ENCODE measurements around the gene B4GALT5.
"Not testable (repeated sequence)": the region's sequence is repeated elsewhere in the genome, so short reads cannot be mapped to it uniquely, and the experiment has no call there.

B4GALT5 gene

DNA sequence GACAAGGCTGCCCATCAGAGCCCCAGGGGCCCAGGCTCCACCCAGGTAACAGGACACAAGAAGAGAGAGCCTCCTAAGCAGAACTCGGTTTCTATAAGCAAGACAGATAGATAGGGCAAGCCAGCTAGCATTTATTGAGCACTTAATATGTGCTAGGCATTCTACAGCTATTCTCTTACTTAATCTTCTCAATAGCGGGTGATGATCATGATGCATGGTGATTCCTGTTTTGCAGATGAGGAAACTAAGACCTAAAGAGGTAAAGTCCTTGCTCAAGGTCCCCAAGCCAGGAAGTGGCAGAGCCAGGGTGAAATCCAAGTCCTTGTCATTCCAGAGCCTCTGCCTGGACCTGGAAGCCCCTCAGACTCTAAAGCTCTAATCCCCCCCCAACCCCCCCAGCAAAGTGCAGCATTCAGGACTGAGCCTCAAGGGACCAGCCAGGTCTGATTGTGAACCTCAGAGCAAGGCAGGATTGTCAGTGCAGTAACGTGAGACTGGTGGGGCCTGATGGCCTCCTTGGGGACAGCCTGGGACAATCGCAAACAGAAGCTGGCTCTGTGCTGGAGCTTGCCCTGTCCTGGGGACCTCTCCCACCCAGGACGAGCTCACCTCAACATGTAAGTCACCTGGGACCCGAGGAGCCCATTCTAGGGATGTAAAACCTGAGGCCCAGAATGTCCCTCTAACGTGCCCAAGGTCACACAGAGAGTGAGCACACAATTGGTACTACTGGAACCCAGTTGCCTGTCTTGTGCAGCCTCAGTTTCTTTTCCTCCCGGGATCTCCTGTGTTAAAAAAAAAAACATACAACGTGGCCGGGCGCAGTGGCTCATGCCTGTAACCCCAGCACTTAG, 97.3 kb downstream of the B4GALT5 start:
- Histone ChIP-seq H3K4me3 (ENCODE audit: low read length, poor library complexity, severe bottlenecking) (no peak overlapping the region), H4K20me1 (ENCODE audit: insufficient read depth, low read length, poor library complexity, severe bottlenecking) (no peaks in the 10 kb centered on the region), H3K36me3 (ENCODE audit: insufficient read depth, low read length) (no peaks in the 10 kb centered on the region), H2AFZ (ENCODE audit: low read length) (no peak overlapping the region), H3K4me2 (ENCODE audit: low read depth, low read length, poor library complexity, severe bottlenecking) (no peak overlapping the region), H3K4me1 (ENCODE audit: insufficient read depth, low read length, poor library complexity, severe bottlenecking) (no peaks in the 10 kb centered on the region), H3K9me3 (ENCODE audit: insufficient read depth, low read depth, low read length) (no peaks in the 10 kb centered on the region), H3K27me3 (ENCODE audit: insufficient read depth, low read length, poor library complexity, severe bottlenecking) (no peaks in the 10 kb centered on the region), H3K9me2 (replicated peaks; ENCODE audit: low read depth, low read length) (no peaks in the 10 kb centered on the region), H3K9ac (ENCODE audit: low read depth, low read length, poor library complexity, severe bottlenecking) (no peak overlapping the region), H3F3A (ENCODE audit: low read depth) (no peaks in the 10 kb centered on the region), H3K79me2 (ENCODE audit: insufficient read depth, low read length) (no peaks in the 10 kb centered on the region)
- TF ChIP-seq, protein P1, sequence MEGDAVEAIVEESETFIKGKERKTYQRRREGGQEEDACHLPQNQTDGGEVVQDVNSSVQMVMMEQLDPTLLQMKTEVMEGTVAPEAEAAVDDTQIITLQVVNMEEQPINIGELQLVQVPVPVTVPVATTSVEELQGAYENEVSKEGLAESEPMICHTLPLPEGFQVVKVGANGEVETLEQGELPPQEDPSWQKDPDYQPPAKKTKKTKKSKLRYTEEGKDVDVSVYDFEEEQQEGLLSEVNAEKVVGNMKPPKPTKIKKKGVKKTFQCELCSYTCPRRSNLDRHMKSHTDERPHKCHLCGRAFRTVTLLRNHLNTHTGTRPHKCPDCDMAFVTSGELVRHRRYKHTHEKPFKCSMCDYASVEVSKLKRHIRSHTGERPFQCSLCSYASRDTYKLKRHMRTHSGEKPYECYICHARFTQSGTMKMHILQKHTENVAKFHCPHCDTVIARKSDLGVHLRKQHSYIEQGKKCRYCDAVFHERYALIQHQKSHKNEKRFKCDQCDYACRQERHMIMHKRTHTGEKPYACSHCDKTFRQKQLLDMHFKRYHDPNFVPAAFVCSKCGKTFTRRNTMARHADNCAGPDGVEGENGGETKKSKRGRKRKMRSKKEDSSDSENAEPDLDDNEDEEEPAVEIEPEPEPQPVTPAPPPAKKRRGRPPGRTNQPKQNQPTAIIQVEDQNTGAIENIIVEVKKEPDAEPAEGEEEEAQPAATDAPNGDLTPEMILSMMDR (conservative IDR thresholded peaks at IDR 0.05; ENCODE audit: low read length), result no peak
- no peak for TF ChIP-seq EZH2phosphoT487 (IDR thresholded peaks at IDR 0.05; ENCODE audit: borderline replicate concordance)

DNA sequence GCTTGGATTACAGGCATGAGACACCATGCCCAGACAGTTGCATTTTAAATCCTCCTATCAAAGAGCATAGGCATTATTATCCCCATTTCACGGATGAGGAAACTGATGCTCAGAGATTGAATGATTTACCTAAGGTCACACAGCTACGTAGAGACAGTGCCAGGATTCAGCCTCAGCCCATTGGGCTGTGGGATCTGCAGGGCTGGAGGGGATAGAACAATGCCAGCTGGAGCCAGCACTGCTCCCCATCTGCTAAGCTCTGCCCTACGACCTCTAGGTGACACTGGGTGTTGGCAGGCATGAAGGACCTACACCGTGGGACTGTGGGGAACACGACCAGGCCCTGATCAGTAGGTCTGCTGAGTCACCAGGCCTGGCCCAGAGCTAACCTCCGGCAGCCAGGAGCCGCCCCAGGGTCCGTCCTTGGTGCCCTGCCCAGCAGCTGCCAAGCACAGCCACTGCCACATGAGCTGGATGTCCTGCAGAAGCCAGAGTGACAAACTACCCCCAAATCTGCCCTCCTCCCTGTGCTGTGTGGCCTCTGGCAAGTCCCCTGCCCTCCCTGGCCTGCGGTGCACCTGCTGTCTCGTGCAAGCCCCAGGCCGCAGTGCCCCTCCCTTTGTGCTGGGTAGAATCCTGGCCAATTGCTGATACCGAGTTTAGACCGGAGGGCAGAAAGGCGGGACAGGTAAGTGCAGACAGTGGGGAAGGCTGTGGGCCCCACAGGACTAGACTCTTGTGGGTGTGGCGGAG, 98.1 kb downstream of the B4GALT5 start:
- Histone ChIP-seq H3F3A (ENCODE audit: low read depth) (no peaks in the 10 kb centered on the region), H3K9ac (ENCODE audit: low read depth, low read length, poor library complexity, severe bottlenecking) (no peak overlapping the region), H3K4me3 (ENCODE audit: low read length, poor library complexity, severe bottlenecking) (no peak overlapping the region), H3K36me3 (ENCODE audit: insufficient read depth, low read length) (no peaks in the 10 kb centered on the region), H3K4me2 (ENCODE audit: low read depth, low read length, poor library complexity, severe bottlenecking) (no peak overlapping the region), H3K27me3 (ENCODE audit: insufficient read depth, low read length, poor library complexity, severe bottlenecking) (no peaks in the 10 kb centered on the region), H3K9me3 (ENCODE audit: insufficient read depth, low read depth, low read length) (no peaks in the 10 kb centered on the region), H3K79me2 (ENCODE audit: insufficient read depth, low read length) (no peaks in the 10 kb centered on the region), H3K4me1 (ENCODE audit: insufficient read depth, low read length, poor library complexity, severe bottlenecking) (no peaks in the 10 kb centered on the region), H4K20me1 (ENCODE audit: insufficient read depth, low read length, poor library complexity, severe bottlenecking) (no peaks in the 10 kb centered on the region), H3K9me2 (replicated peaks; ENCODE audit: low read depth, low read length) (no peaks in the 10 kb centered on the region), H2AFZ (ENCODE audit: low read length) (no peak overlapping the region)
- TF ChIP-seq, protein P1 (conservative IDR thresholded peaks at IDR 0.05; ENCODE audit: low read length), result no peak
- no peak for TF ChIP-seq EZH2phosphoT487 (IDR thresholded peaks at IDR 0.05; ENCODE audit: borderline replicate concordance)

DNA sequence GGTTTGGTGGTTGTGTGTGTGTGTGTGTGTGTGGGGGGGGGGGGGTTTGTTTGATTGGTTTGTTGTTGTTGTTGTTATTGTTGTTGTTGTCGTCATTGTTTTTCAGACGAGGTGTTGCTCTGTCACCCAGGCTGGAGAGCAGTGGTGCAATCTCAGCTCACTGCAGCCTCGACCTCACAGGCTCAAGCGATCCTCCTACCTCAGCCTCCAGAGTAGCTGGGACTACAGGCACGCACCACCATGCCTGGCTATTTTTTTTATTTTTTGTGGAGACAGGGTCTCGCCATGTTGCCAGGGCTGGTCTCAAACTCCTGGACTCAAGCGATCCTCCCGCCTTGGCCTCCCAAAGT, 98.7 kb downstream of the B4GALT5 start:
- H2AFZ ChIP-seq (ENCODE audit: low read length); H3F3A ChIP-seq (ENCODE audit: low read depth); H3K4me1 ChIP-seq (ENCODE audit: insufficient read depth, low read length, poor library complexity, severe bottlenecking); H3K4me2 ChIP-seq (ENCODE audit: low read depth, low read length, poor library complexity, severe bottlenecking); H3K9me3 ChIP-seq (ENCODE audit: insufficient read depth, low read depth, low read length); H3K27me3 ChIP-seq (ENCODE audit: insufficient read depth, low read length, poor library complexity, severe bottlenecking); H4K20me1 ChIP-seq (ENCODE audit: insufficient read depth, low read length, poor library complexity, severe bottlenecking); H3K9me2 ChIP-seq (replicated peaks; ENCODE audit: low read depth, low read length); H3K36me3 ChIP-seq (ENCODE audit: insufficient read depth, low read length); H3K4me3 ChIP-seq (ENCODE audit: low read length, poor library complexity, severe bottlenecking); H3K9ac ChIP-seq (ENCODE audit: low read depth, low read length, poor library complexity, severe bottlenecking); H3K79me2 ChIP-seq (ENCODE audit: insufficient read depth, low read length): not testable (repeated sequence)

Measured in Loucy (cell line).